ENCODE data around the gene IQCM. TPM values are rescaled to one million over a fixed set of nuclear protein-coding genes. Genes with fewer than 3 reads are reported as not detected.

Gene IQCM
- total and polyA plus RNA-seq, 2 donors (not counting 3 experiments of a cell fraction or from before 2014, with no cell fraction given) = not detected

DNA sequence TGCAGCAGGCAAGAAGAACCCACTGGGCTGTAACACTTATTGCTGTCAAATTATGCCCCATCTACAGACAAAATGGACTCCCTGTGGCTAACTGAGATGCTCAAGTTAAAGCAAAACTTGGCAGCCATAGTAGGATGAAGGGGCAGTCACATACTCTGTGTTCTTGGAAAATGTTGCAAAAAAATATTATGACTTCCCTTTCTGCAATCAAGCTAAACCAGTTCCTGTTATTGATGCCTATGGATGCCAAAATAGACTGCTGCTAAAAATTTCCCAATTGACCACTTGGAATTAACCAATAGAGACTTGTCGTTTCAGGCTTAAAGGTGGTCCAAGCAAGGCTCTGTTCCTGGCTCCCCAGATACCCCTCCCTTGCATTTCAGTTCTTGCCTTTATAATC lies 49.5 kb downstream of the IQCM start:
- Histone ChIP-seq H3K4me3 (replicated peaks in 1 of 3; ENCODE audit: insufficient read depth in 1 of 3, low read depth in 1 of 3, low read length in 3 of 3) (no peak overlapping the region), H3K79me2 (ENCODE audit: control insufficient read depth, insufficient read depth, low read length) (no peaks in the 10 kb centered on the region), H3K4me1 (ENCODE audit: control insufficient read depth, extremely low read depth, insufficient read depth, low read length) (peaks cover 2% of the 10 kb centered on the region), H4K20me1 (replicated peaks; ENCODE audit: control insufficient read depth, extremely low read depth, insufficient read depth, low read length) (no peaks in the 10 kb centered on the region), H2AFZ (ENCODE audit: low read depth, low read length) (no peak overlapping the region), H3K27me3 (ENCODE audit: control insufficient read depth in 2 of 2, insufficient read depth in 2 of 2, low read length in 2 of 2) (no peaks in the 10 kb centered on the region), H3K9me3 (replicated peaks; ENCODE audit: control insufficient read depth, insufficient read depth, low read length) (no peaks in the 10 kb centered on the region), H3K9ac (replicated peaks; ENCODE audit: extremely low read depth, insufficient read depth, low read length) (no peak overlapping the region), H3K27ac (ENCODE audit: insufficient read depth, low read depth, low read length) (no peak overlapping the region), H3K4me2 (ENCODE audit: insufficient read depth, low read length) (no peak overlapping the region), H3K9me1 (replicated peaks; ENCODE audit: control insufficient read depth, extremely low read depth, insufficient read depth, low read length) (no peaks in the 10 kb centered on the region), H3K36me3 (ENCODE audit: control insufficient read depth in 2 of 2, extremely low read depth in 1 of 2, insufficient read depth in 2 of 2, low read length in 2 of 2) (no peaks in the 10 kb centered on the region)
- ChIA-PET POLR2A (no interaction called here), CTCF (no interaction called here)
- dilution Hi-C loops (cut with MboI; ENCODE audit: extremely low pct_ligation_motif_present, low sequenced_read_pairs) (no loop called here), intact Hi-C loops (cut with micrococcal nuclease) (no loop called here)
- TF ChIP-seq JUN (IDR thresholded peaks at IDR 0.05; ENCODE audit: borderline replicate concordance, insufficient read depth, insufficient read length, low read depth) (no peak), MYC (IDR thresholded peaks at IDR 0.05; ENCODE audit: low read depth, low read length) (no peak), EZH2 (IDR thresholded peaks at IDR 0.05; ENCODE audit: borderline replicate concordance, low read depth, low read length, severe bottlenecking) (no peak), FOS (IDR thresholded peaks at IDR 0.05; ENCODE audit: borderline replicate concordance, insufficient read depth, low read length) (no peak), POLR2A (IDR thresholded peaks at IDR 0.05; ENCODE audit: low read depth, low read length) (no peak), MAX (IDR thresholded peaks at IDR 0.05; ENCODE audit: insufficient read depth, insufficient read length) (no peak), CTCF (IDR thresholded peaks at IDR 0.05; ENCODE audit: extremely low read depth in 1 of 2, insufficient read depth in 1 of 2, low read depth in 1 of 2, low read length in 2 of 2) (no peak), POLR2AphosphoS5 (IDR thresholded peaks at IDR 0.05; ENCODE audit: insufficient read depth, low read depth, low read length) (no peak), GATA2 (IDR thresholded peaks at IDR 0.05; ENCODE audit: insufficient read depth, insufficient read length, low read depth, low read length) (no peak)
- no peak for FAIRE-seq
- no peak for DNase-seq (ENCODE audit: low read depth, low spot score)
- no TSS peak for BruUV-seq (replicated peaks)
